GM21737 (cell line): ENCODE results near the gene CPEB4.

ENCODE experiments used
- ATAC-seq: cut with Tn5 transposase; IDR thresholded peaks from one replicate; pipeline ENCODE4 v1.9.1; 2021; ENCODE audit warnings: mild to moderate bottlenecking, moderate library complexity; ENCODE audit not compliant: unreplicated experiment

The CPEB4 gene

DNA sequence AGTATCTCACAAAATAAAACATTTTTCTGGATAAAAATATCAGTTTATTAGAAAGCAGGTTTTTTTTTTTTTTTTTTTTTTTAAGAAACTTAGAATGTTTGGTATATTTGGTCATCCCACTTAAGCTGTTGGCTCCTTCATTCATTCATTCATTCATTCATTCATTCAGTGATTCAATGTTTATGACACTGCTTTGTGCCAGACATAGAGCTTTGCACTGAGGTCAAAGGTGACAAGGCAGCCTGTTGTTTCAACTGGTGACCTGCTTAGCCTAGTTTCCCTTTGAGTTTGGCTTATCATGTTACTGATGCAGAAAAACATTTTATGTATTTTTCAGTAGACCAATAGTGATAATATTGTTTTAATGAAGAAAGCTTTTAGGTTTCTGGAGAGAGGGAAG is 23.5 kb downstream of the CPEB4 start:
- no peak for ATAC-seq

DNA sequence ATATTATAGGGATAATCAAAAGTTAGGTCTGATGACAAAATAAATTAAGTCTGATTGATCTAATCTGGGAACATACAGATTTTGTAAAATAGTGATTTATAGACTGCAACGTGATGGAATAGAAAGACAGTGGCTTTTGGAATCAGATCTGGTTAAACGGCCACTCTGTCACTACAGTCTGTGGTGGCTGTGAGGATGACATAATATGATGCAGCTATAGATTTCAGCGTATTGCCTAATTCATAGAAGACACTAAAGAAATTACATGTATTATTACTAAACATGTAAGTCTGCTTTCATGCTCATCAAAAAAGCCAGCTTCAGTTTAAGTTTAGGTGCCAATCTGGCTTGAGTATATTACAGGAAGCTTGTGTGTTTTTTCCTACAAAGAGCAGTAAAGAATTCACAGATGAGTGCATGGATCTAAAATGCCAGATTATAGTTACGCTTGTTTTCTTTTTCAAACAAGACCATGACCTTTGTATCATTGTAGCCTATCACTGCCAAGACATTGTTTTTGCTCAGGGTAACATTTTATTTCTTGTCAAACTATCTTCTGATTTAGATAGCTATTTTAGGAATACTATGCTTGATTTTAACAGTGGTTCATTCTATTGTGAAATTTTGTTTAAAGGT is 25.7 kb downstream of the CPEB4 start:
- ATAC-seq, result no peak

DNA sequence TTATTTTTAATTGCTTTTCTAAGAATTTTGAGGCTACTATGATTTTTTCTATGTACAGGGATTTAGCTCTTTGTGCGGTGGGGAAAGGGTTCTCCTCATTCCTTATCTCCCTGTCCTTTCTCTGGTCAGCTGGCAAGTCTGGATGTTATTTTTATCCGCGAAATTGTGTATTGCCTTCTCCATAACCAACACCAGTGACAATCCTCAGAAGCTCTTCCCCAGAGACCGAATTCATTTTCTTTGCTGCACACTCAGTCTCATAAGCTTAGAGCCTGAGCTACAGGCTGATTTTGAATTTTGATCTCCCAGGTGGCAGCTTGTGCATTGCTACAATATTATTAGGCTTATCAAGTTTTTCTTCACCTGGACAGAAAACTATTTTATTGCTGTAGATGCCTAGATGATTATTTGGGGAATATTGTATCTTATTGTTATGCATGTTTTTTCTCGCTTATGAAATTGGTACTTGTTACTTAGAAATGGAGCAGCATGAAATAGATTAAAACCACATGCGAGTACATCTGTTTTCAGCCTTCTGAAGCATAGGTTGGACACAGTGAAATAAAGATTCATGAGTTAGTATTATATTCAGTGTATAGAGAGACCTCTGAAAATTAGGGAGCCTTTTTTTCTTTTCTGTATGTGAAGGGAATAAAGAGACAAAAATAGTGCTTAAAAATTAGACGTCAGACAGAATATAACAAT is 27.3 kb downstream of the CPEB4 start:
- ATAC-seq, result no peak

- ATAC-seq, result no peak
Observed at GRCh38 chr5:173916233-173916632, 28.1 kb downstream of the CPEB4 start.

DNA sequence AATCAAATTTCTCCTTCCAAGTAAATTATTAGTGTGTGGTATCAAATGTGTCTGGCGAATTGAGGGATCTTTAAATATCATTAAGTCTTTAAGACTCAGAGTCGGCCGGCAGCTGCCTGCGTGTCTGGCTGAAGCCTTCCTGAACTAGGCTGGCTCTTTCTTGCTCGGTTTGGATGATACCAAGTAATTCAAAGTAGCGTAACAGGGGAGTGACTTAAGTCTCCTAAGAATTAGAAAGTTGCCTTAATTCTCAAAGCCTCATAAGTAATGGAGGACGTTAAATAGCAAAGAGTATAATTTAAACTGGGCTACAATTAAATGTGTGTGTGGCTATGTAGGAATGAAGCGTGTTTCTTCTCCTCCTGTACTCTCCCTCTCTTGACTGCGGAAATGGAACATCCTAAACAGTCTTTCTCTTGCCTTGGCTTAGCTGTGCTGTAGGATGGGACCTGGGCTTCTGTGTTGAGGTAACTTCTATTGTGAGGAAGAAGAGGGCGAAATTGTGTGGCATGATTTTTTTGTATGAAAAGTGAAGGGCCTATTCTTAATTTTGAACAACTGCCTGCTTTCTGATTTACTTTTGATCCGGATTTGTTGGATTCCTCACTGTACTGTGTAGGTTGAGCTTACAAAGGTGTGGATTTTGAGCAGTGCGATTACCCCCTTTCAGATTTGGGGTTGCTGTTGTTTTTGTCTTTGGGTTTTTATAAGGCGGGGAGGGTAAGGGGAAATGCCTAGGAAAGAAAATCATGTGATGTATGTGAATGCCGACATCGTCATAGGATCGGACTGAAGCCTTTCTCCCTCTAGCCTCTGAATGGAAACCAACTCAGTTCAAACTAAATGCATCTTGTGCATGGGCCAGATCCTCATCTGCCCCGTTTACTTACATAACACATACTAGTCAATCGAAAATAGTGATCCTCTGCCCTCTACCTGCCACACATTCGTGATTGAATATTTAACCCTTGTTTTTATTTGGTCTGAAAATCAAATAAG is 29.9 kb downstream of the CPEB4 start:
- ATAC-seq, result peak; percentile 83

DNA sequence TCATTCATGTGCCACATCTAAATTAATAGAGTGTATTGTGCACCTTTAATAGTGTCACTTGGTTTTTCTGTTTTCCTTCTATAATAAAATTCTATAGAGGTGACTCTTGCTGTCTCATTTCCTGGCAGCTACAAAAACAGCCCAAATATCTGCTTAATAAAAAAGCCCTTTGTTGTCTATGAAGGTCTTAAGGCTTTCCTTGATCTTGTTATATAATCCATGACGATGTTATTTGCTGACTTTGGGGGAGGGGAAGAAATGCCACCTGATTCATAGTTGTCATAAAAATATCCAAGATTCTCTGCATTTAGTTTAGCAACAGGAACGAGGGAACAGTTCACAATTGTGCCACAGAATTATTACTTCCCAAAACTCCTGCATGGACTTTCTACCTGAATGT is 31.3 kb downstream of the CPEB4 start:
- ATAC-seq, result no peak

DNA sequence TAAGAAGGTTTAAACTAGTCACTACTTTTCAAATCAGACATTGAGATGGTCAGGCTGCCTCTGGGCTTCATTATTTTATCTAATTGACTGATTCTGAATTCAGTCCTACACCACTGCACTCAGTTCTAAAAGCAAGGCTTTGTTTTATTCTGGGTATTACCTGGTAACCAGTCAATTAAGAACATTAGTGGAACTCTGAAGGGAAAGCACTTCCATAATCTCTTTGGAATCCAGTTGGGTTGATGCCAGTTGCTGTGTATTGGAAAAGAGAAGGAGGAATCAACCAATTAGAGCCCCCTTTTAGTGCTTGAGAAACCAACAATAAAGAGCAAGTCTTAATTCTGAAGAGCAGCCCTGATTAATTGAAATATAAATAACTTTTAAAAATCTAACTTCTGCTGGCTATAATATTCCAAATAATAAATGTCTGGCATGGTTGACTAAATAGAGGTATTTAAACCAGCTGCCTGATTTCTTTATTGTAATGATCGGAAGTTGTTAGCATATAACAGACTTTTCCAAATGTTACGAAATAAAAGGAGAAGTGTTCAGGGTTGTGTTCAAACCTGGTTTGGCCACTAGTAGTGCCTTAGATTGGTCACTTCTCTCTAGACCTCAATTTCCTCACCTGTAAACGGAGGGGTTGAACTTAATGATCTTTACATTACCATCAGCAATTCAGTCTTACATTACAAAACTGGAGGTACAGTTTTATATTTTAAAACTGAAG is 32.0 kb downstream of the CPEB4 start:
- no peak for ATAC-seq

GRCh38 chr5:173920866-173921555 is 32.9 kb downstream of the CPEB4 start:
- no peak for ATAC-seq

GRCh38 chr5:173922527-173922926 is 34.4 kb downstream of the CPEB4 start:
- ATAC-seq, result no peak

DNA sequence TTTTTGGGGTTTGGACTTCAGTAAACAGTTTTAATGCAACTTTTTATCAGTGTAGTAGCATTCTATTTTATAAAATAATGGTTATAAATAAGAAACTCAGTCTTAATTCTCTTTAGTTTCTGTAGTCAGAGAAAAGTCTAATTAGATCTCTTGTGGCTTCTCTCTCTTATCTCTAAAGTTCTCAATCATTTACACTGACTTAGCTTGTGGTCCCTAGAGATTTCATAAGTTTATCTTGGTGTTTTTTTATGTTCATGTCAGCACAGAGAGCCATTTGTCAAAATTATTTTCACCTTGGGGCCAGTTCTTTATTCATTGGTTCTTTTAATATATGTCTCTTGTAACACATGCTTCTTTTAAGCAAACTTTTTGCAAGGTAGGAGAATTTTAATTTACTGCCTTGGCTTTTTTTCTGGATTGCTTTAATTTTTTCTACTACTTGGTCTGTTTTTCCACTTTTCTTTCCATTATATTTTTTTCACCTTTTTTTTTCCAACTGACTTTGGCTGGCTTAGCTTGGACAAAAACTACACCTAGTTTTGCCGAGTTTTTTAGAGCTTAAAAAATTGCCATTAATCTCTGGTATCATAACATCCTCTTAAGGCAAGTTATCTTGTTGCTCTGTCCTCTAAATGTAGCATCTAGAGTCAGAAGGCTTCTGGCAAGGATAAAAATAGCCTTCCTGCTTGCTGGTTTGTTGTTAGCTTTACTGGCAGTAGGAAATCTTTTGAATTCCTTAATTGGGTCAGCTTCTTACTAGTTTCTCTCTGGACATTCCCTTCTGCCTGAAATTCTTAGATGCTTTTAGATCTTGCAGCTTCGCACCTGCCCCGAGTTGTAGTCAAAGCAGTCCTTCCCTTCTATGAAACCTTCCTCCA is 35.3 kb downstream of the CPEB4 start:
- no peak for ATAC-seq

DNA sequence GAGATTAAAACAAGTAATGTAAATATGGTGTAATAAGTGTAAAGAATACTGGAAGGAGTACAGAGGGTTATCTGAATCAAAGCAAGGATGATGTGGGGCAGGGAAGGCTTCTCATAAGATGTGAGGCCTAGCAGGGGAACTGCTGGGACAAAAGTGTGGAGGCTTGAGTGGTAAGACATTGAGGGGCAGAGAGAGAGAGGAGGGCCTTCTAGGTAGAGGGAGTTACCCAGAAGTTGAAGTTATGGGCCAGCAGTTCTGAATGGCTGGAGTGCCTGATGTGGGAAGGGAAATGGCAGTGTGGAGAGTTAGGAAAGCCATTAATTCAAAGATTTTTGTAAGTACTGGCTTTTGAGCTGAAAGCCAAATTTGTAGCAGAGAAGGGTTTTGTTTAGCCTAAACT is 36.8 kb downstream of the CPEB4 start:
- no peak for ATAC-seq

GRCh38 chr5:173925449-173926071 is 37.4 kb downstream of the CPEB4 start:
- no peak for ATAC-seq

- no peak for ATAC-seq
Observed at GRCh38 chr5:173926359-173926758, 38.2 kb downstream of the CPEB4 start.

- no peak for ATAC-seq
Observed at GRCh38 chr5:173928871-173929574, 40.9 kb downstream of the CPEB4 start.

- ATAC-seq, result no peak
Observed at GRCh38 chr5:173932695-173933139, 44.6 kb downstream of the CPEB4 start.

DNA sequence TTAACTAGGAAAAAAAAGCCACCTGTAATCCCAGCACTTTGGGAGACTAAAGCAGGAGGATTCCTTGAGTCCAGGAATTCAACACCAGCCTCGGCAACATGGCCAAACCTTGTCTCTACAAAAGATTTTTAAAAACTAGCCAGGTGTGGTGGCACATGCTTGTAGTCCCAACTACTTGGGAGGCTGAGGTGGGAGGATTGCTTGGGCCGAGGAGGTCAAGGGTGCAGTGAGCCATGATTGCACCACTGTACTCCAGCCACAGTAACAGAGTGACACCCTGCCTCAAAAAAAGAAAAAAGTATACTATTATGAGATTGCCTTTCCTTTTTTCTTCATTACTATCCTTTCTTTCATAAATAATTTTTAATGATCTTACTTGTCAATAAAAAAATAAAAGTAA is 45.8 kb downstream of the CPEB4 start:
- no peak for ATAC-seq

- ATAC-seq, result no peak
Observed at GRCh38 chr5:173935396-173935795, 47.2 kb downstream of the CPEB4 start.

DNA sequence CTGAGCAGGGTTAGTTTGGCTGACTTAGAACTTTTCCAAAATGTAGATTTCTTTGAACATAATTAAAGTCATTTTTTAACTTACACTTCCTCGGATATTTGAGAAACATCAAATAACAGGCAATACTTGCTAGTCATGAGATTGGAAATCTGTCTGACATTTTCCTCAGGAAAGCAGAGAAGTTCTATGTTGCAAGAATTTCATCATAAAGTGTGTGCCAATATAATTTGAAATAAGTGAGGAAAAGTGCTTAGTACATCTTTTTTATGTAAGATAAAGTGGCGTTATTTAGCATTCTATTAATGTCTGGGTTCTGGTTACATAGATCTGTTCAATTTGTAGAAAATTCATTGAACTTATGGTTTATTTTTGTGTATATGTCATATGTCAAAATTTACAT is 52.1 kb downstream of the CPEB4 start:
- no peak for ATAC-seq
